Right lobe of liver (tissue), 4 donors: Measurements from ENCODE around the gene ZNF513.

ENCODE experiments used
- CTCF ChIP-seq, 4 donors: fragments of 200-600 bp in 3 of 4; fragments of 450-650 bp in 1 of 4; IDR thresholded peaks; one replicate each; pipeline versions ENCODE4 v1.5.1 to v1.8.0; 2016 to 2022; ENCODE audit warnings: antibody characterized with exemption in 4 of 4, mild to moderate bottlenecking in 2 of 4
- POLR2A ChIP-seq: fragments of 450-650 bp; IDR thresholded peaks from one replicate; pipeline ENCODE4 v1.6.1; 2017; ENCODE audit warnings: antibody characterized with exemption, mild to moderate bottlenecking
- donor health status: DM: no; HTN: no; CAD: no.
- donor health status: DM: no; HTN: no; CAD: no.
- donor health status: DM: no; HTN: yes; CAD: no.

- TF ChIP-seq CTCF (IDR thresholded peaks at IDR 0.05) (no peak), POLR2A (no peak)
Measured at GRCh38 chr2:27412419-27413152, 32.1 kb upstream of the ZNF513 start.
